Activated CD8-positive, alpha-beta memory T cell treated with anti-CD3 and anti-CD28 coated beads for 48 hours (primary cell): ENCODE data around the gene TRIM44.
A peak's percentile ranks its signal among the peaks of the same experiment; 100 is the strongest.

Source experiments
- DNase-seq, 3 experiments: peaks; one replicate each; pipeline ENCODE4 v3.0.0-alpha.2; 2020; ENCODE audit warnings: low read depth in 2 of 3, low spot score in 2 of 3

Gene TRIM44

GRCh38 chr11:35662649-35663407 lies at the start of gene TRIM44:
Gene TRIM44, plus strand, starts transcription at chr11:35662775. Its CDS starts 337 bp downstream, at chr11:35663112.
- DNase-seq, result peak; percentile 59 to 73 (median 72)

- no peak for DNase-seq
Measured at GRCh38 chr11:35614939-35615569, 47.5 kb upstream of the TRIM44 start.

- DNase-seq, result no peak
Measured at GRCh38 chr11:35615921-35616900, 46.4 kb upstream of the TRIM44 start.

DNA sequence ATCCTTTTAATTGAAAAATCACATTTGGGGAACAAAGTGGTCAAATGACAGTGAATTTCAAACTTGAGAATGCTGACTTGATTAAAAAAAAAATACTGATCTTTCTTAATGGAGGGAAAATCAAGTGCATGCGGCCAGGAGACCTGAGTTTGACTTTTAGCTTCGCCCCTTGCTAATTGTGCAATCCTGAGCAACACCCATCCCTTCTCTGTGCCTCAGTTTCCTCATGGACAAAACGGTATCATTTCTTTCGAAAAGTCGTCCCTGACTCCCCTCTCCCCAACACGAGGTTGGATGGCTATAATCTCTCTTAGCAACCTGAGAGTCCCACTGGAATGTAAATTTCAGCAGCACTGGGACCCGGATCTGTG lies 45.3 kb upstream of the TRIM44 start:
- DNase-seq, result no peak

DNA sequence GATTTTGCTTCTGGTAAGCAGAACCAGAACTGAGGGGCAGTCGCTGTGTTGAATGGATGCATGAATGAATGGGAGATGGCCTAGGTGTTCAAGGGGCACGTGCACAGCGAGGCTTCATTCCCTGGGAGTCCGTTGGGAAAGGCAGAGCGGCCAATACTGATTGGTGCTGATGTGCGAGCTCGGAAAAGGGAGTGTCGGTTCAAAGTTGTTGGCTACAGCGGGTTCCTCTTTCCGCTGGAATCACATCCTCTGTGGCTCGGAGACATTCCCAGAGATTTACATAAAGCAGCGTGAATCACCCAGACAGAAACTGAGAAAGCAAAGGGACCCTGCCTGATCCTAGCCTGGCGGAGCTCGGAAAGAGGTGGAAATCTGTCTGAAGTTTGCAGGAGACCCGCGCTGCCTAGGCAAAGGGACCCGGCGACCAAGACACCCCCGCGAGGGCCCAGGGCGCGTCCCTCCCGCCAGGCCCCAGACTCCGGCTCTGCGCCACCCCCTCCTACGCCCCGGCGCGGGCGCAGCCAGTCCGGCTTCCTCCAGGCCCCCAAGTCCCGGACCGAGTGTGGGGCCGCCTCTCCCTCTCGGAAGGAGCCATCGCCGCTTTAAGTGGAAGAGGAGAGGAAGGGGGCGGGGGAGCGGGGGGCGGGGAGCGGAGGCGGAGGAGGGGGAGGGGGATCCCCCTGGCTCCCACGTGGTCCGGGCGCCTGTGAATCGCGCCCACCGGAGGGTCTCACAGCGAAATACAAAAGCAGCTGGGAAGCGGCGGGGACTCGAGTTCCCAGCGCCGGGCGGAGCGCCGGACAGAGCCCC lies 44.7 kb upstream of the TRIM44 start, which contains the start of gene FJX1:
TSS of gene FJX1 (plus strand) at position 774 of the 810 bp plus-strand sequence. CDS start 177 bp downstream, outside the sequence.
- peak in 1 of 3 experiments; percentile 10 for DNase-seq

DNA sequence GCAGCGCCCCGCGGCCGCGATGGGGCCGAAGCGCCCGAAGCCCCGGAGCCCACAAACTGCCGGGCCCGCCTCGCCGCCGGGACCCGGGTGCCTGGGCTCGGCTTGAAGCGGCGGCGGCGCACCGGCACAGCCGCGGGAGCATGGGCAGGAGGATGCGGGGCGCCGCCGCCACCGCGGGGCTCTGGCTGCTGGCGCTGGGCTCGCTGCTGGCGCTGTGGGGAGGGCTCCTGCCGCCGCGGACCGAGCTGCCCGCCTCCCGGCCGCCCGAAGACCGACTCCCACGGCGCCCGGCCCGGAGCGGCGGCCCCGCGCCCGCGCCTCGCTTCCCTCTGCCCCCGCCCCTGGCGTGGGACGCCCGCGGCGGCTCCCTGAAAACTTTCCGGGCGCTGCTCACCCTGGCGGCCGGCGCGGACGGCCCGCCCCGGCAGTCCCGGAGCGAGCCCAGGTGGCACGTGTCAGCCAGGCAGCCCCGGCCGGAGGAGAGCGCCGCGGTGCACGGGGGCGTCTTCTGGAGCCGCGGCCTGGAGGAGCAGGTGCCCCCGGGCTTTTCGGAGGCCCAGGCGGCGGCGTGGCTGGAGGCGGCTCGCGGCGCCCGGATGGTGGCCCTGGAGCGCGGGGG lies 44.0 kb upstream of the TRIM44 start:
- DNase-seq, result no peak

DNA sequence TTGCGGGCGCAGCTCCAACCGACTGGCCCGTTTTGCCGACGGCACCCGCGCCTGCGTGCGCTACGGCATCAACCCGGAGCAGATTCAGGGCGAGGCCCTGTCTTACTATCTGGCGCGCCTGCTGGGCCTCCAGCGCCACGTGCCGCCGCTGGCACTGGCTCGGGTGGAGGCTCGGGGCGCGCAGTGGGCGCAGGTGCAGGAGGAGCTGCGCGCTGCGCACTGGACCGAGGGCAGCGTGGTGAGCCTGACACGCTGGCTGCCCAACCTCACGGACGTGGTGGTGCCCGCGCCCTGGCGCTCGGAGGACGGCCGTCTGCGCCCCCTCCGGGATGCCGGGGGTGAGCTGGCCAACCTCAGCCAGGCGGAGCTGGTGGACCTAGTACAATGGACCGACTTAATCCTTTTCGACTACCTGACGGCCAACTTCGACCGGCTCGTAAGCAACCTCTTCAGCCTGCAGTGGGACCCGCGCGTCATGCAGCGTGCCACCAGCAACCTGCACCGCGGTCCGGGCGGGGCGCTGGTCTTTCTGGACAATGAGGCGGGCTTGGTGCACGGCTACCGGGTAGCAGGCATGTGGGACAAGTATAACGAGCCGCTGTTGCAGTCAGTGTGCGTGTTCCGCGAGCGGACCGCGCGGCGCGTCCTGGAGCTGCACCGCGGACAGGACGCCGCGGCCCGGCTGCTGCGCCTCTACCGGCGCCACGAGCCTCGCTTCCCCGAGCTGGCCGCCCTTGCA lies 43.3 kb upstream of the TRIM44 start:
- peak in 1 of 3 experiments; percentile 10 for DNase-seq

DNA sequence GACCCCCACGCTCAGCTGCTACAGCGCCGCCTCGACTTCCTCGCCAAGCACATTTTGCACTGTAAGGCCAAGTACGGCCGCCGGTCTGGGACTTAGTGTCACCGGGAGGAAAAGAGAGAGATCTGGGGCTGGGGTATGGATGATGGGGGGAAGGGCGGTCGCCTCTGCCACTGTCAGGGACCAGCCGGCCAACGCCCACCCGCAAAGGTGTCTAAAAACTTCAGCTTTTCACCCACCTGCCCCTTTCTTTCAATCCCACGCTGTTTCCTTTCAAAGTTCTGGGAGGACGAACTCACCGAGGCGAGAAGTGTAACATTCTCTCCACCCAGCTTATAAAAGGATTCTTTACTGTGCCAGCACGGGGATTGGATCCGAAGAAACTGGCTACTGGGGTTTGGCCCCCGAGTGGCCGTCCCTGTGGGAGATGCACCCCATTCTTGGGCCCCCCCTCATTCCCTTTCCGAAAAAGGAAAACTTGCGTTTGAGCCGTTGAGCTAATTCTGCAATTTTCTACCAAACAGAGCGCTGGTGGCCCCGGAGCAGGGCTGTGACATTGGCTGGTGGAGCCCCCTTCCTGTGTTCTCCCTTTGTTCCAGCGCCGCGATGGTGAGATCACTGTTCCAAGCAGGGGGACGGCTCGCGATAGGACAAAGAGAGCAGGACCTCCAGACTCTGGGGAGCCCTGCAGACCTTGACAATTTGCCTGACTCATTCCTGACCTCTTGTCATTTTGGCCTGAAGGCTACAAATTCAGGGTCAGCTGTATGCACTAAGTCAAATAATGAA lies 42.5 kb upstream of the TRIM44 start:
- no peak for DNase-seq

DNA sequence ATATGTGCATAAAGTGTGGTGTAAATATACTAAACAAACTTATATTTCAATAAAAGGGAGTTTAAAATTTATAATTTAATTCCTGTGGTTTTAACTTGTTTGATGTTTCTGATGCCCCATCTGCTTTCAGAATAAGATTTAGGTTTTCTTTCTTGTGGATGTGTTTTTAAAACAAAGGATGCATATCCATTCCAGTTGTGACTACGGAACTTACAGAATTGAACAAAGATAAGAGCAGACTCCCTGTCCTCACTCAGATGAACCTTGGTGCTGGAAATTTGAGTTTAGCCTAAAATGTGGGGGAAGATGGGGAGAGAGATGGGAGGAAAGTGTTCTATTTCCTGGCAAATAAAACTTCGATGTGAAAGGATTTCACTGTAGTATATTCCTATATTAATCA lies 41.8 kb upstream of the TRIM44 start:
- no peak for DNase-seq

- DNase-seq, result no peak
Measured at GRCh38 chr11:35621620-35622019, 41.0 kb upstream of the TRIM44 start.

- no peak for DNase-seq
Measured at GRCh38 chr11:35622070-35622469, 40.5 kb upstream of the TRIM44 start.

GRCh38 chr11:35623621-35624168 lies 38.9 kb upstream of the TRIM44 start:
- no peak for DNase-seq

DNA sequence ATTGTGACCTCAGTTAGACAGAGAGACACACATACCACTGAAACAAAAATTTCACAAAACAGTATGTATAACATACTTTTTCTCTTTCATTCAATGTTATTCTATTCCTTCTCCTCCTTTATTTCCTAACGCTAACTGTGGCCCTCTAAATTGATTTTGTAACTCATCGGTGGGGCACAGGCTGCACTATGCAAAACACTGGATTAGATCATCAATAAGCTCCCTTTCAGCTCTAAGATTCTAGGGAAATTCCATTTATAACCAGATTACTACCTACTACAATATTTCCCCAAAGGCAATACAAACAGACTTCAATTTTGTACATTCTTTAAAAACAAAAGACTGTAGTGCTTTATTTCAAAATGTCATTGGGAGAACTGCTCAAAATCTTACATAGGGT lies 38.3 kb upstream of the TRIM44 start:
- DNase-seq, result no peak

GRCh38 chr11:35624781-35625180 lies 37.8 kb upstream of the TRIM44 start:
- no peak for DNase-seq

GRCh38 chr11:35626501-35626900 lies 36.1 kb upstream of the TRIM44 start:
- no peak for DNase-seq

DNA sequence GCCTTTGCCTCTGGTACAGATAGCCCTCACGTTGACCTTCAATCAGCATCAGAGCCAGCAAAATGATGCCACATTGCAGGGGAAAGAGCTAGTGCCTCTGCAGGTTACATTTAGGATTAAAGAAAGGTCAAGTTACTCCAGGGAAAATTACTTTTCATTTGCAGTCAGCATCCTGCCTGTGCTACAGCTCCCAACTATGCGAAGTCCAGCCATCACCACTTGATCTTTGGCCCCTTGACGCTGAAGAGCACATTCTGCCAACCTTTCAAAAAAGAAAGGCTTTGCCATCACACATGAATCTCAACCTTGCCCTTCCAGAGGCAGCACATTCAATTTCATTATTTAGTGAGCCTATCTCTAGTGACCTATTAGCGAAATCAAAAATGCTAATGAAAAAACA lies 33.1 kb upstream of the TRIM44 start:
- DNase-seq, result no peak

DNA sequence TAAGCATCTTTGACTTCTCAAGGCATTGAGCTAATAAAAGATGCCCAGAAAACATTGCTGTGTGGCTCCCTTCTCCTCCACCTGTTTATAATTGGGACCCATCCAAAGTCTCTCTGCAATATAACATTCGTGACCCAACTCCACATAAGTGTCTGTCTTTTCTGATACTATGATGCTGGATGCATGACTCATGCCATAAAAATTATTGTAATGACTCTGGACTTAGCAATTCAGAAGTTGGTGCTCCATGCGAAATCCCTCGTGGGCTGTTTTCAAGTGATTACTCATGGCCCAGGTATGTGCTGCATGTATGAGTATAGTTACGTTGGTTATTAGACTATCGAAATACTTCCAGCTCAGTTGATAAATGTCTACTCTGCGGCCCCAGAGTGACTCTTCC lies 32.7 kb upstream of the TRIM44 start:
- no peak for DNase-seq

- no peak for DNase-seq
Measured at GRCh38 chr11:35631891-35632290, 30.7 kb upstream of the TRIM44 start.
